ENCODE results near the gene HTD2.

Gene HTD2

DNA sequence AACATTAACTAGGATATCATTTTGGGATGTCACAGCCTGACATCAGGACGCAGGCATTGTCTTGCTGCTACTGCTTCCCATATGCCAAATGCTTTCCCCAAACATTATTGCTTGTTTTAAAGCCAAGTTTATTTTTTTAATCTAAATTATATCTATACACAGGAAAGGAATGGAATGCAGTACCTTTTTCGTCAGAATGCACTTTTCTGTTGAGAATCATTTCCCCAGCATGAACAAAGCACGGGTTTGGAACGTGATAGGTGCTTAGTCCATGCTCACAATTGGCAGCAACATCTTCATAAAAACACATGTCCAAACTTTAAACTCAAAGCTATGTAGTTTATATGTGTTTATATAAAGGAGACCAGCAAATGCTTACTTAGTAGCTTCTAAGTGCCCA is 52.5 kb downstream of the HTD2 start:
- no peak for DNase-seq

DNA sequence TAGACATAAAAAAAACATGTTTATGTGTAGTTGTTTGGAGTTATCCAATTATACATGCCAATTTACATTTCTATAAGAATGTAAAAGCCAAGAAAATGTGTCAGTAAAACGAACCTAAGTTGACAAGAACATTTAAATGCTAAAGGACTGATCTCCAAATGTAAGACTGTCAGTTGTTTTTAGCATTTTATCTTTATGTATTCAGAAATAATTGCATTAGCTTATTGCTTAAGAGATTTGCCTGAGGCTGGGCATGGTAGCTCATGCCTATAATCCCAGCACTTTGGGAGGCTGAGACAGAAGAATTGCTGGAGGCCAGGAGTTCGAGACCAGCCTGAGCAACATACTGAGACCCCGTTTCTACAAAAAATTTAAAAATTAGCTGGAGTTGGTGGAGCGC is 53.3 kb downstream of the HTD2 start:
- no peak for DNase-seq

GRCh38 chr3:58361866-58362265 is 55.5 kb downstream of the HTD2 start:
- DNase-seq: no peak

DNA sequence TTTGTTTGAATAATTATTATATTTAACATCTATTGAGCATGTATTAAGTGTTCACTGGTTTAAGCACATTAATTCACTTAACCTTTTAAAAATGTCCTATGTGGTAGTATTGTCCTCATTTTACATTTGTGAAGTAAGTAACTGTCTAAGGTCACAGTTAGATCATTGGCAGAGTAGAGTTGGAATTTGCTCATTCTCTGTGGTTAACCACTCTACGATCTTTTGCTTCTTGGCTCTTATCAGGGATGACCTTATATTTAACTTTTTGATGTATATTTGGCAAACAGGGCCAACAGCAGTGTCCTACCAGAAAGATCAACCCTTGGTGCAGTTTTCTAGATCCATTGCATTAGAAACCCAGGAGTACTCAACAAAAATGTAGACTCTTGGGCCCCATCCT is 60.4 kb downstream of the HTD2 start:
- DNase-seq: no peak

GRCh38 chr3:58369038-58369437 is 62.7 kb downstream of the HTD2 start:
- DNase-seq: no peak
